GM19397 (cell line): ENCODE measurements around the gene PMAIP1.
"Not testable (repeated sequence)": the region's sequence is repeated elsewhere in the genome, so short reads cannot be mapped to it uniquely, and the experiment has no call there.

ENCODE experiments used
- ATAC-seq: cut with Tn5 transposase; IDR thresholded peaks from one replicate; pipeline ENCODE4 v1.9.1; 2021; ENCODE audit warnings: mild to moderate bottlenecking, moderate library complexity; ENCODE audit not compliant: unreplicated experiment

PMAIP1 gene

DNA sequence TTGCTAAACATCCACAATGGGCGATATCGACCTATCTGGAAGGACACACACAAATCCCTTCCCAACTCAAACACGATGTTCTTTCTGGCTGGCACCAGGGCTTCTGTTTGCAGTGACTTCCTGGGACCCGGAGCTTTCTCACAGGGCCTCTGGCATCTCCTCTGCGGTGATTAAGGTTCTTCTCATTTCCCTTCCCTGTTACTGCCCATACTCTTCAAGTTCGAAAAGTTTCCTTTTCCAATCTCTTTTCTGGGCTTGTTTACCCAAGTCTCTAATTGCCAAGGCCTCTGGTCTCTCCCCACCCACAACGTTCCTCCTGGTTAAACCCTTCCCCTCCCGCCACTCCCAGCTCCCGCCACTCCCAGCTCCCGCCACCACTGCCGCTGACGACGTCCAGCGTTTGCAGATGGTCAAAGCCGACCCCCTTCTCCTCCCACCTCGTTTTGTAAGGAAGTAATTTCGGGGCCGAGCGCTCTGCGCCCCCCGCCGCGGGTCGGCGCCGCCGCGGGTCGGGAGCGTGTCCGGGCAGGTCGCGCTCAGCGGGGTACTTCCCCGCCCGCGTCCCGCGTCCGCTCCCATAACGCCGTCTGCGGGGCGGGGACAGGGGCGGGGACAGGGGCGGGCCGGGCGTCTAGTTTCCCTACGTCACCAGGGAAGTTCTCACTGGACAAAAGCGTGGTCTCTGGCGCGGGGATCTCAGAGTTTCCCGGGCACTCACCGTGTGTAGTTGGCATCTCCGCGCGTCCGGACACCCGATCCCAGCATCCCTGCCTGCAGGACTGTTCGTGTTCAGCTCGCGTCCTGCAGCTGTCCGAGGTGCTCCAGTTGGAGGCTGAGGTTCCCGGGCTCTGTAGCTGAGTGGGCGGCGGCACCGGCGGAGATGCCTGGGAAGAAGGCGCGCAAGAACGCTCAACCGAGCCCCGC is at the start of gene PMAIP1:
Gene PMAIP1, plus strand, starts transcription at position 699 of the 924 bp plus-strand sequence. Its CDS starts 182 bp downstream, at position 881.
- ATAC-seq = peak; percentile 72

DNA sequence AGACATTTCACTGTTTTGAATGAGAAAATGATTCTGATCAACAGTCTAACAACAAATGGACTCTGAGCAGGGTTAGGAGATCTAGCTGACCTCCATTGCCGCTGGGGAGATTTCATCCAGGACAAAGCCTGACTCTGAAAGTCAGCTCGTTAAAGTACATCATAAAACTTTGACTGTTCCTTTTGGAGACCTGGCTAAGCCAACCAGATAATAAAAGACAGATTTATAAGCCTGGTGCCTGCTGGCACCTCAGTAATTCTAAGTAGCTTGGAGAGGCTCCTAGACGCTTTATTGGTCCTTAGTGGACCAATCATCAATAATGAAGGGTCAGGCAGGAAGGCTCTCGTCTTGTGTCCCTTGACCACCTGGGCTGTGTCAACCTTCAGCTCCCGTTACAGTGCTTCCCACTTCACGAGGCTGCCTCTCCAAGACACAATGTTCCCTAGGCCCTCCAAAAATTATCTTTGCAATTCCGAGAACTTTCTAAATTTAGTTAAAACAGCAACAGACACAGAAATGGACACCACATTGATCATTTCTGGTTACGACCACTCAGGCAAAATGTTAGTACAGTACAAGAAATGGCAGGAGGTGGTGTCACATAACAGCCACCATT is 47.9 kb upstream of the PMAIP1 start:
- no peak for ATAC-seq

GRCh38 chr18:59852548-59852947 is 47.2 kb upstream of the PMAIP1 start:
- ATAC-seq = no peak

DNA sequence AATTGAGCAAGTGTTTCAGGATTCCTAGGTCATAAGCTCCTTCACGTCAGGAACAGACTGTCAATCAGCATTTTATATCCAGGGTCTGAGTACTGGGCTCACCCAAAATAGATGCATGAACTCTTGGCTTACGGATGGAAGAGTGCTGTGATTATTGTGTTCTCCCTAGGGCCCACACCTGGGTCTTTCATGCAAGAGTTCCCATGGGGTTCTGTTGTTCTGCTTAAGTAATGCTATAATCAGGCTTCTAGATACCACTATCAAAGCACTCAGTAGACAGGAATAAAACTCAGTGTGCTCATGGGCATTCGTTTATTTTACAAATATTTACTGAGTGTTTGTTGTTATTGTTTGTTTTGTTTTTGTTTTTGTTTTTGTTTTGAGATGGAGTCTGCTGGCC is 46.4 kb upstream of the PMAIP1 start:
- no peak for ATAC-seq

- ATAC-seq = not testable (repeated sequence)
These were observed 45.8 kb upstream of the PMAIP1 start for GRCh38 chr18:59853988-59854387.

DNA sequence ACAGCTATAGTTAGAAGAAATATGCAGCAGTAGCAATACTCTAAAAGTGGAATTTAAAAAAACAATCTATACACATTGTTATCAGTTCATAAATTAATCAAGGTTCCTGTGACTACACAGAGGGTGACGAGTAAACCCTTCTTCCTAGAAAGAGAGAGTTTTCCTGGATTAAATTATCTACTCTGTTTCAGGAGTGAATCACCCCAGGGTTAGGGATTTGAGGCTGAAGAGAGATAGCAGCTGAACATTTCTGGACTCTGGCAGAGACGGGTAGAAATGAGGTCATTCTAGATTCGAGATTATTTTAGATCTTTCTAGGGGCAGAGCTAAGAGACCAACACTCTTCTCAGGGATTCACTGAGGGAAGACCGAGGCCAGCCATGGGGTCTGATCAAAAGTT is 38.8 kb upstream of the PMAIP1 start:
- ATAC-seq = no peak

DNA sequence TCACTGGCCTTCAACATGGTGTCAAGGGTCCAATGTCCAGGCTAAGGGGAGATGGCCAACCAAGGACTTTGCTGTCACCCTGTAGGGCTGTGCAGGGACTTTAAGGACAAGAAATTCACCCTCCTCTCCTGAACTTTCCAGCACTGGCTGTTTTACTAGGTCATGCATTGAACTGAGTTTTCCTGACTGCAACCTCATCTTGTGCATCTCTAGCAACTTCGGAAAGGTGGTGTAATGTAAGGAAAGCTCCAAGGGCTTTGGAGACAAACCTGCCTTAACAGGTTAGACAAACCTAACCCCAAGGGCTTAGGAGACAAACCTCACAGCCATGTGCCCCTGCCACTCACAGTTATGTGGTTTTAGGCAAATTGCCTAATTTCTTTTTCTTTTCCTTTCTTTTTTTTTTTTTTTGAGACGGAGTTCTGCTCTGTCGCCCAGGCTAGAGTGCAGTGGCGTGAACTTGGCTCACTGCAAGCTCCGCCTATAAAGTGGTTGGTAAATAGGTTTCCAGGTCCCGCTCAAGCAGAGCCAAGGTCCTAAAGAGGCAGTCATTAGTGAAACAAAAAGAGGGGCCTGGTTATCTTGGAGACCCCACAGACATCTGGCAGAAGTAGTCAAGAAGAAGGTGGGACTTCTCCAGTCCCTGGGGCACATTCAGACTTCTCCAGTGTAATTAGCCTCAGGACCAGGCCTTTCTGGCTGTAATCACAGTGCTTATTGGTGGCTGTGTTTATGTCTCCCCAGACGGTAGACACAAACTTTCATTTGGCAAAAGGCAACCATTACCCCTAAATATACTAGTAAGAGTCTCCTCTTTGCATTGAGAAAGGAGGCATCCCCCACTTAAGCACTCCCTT is 37.6 kb upstream of the PMAIP1 start:
- ATAC-seq = peak; percentile 71

DNA sequence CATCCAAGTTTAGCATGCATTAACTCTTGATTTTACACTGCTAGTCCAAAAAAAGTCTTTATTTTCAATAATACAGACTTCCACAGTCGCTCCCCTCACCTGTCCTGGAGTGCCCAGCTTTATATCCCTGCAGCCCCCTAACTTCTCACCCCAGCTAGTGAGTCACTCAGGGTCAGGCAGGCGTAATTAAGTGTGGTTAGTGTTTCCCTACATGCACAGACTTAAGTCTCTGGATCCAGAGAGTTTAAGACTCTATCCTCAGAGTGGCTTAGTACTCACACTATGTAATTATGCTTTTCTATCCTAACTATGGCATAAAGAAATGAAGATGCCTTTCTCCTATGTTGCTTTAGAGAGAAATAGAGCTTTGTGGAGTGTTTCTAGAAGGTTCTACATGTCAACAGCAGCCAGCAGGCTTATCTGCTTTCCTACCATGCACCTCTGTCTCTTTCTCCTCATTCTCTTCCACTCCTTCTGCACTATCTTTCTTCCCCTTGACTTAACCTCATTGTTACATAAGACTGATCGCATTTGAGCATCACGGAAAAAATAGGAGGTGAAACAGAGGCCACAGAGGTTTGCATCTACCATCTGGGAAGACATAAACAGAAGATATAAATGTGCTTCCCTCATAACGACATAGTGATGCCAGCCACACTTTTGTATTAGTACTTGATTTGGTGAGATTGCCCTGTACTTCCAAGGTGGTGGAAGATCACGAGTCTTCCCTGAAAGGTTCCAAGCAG is 34.4 kb upstream of the PMAIP1 start:
- ATAC-seq = no peak

- ATAC-seq = no peak
These were observed 33.1 kb upstream of the PMAIP1 start for GRCh38 chr18:59866551-59867269.

DNA sequence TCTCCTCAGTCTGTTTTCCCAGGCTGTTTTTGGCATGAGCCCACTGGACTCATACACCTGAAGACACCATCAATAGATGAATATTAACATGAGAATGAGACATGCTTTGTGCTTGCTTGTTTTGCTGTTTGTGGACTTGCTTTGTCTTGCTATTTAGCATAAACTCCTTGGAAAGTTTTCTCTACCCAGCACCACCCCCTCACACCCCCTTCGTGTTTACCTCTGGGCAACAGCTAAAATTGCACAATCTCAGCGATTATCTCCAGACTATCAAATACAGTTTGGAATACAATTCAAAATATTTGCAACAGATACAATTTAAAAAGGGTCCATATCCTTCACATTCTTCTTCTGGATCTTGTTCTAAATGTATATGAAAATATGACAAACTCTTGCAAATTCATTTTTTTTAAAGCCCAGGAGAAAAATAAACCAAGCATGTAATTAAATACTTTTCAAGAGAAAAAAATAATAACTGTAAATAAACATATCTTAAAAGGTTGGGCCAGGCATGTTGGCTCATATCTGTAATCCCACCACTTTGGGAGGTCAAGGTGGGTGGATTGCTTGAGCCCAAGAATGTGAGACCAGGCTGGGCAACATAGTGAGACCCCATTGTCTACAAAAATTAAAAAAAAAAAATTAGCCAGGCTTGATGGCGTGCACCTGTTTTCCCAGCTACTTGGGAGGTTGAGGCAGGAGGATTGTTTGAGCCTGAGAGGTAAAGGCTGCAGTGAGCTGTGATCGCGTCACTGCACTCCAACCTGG is 32.3 kb upstream of the PMAIP1 start:
- no peak for ATAC-seq

DNA sequence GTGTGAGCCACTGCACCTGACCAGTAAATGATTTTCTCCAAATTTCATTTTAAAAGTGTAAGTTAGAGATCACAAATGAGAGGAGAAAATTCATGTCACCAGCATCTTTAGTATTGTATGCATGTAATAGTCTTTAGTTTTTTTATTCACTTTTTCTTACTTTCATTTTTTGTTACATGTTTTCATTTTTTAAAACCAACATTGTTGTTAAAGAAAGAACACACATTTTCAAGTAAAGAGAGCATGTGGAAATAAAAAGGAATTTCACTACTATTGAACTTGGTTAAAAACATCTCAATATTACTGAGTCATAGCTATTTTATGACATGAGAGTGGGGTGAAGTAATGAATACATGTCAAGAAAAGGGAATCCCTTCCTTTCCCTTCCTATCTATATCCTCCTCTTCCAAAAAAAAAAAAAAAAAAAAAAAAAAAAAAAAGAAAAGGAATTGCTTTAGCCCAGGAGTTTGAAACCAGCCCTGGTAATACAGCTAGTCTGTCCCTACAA is 29.1 kb upstream of the PMAIP1 start:
- ATAC-seq = no peak

- no peak for ATAC-seq
These were observed 28.0 kb upstream of the PMAIP1 start for GRCh38 chr18:59871711-59872362.

DNA sequence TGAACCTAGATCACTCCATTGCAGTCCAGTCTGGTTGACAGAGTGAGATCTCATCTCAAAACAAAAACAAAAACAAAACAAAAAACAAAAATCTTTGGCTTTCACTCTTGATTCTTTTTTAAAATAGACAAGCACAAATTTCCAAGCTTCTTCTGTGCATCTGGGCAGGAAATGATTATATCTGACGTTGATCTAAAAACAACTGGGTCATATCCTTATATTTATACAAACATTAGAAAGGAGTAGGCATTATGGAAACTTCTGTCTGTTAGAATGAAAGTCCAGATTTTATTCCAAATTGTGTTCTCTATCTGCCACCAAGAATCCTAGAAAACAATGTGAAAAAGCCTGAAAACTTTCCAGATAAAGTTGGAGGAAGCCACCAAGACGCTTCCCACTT is 26.2 kb upstream of the PMAIP1 start:
- ATAC-seq = no peak

DNA sequence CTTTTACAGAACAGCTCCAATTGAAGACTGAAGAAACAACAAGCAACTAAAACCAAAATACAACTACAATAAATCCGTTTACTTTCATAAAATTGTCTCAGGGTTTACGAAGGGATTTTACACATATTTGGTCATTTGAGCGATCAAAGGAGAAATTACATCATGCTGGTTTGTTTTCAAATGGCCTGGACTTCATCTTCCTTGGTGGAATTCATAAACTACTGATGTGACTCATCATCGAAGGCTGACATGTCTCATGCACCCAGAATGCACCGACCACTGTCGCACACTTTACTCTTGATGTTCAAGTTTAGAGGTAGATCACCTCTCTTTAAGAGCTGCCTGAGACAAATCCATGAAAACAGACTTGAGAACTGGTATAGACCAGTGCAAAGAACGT is 25.6 kb upstream of the PMAIP1 start:
- no peak for ATAC-seq

- ATAC-seq = peak; percentile 59
These were observed 23.5 kb upstream of the PMAIP1 start for GRCh38 chr18:59876310-59876626.

- ATAC-seq = no peak
These were observed 22.4 kb upstream of the PMAIP1 start for GRCh38 chr18:59877361-59877760.

- no peak for ATAC-seq
These were observed 21.2 kb upstream of the PMAIP1 start for GRCh38 chr18:59878644-59879043.

- ATAC-seq = peak; percentile 45
These were observed 17.8 kb upstream of the PMAIP1 start for GRCh38 chr18:59881728-59882656.
